ENCODE measurements around the gene FMNL1. TPM values are rescaled to one million over a fixed set of nuclear protein-coding genes. Genes with fewer than 3 reads are reported as not detected.

The FMNL1 gene
- total RNA-seq: 7.9 and 11.8 TPM in 2 replicates

GRCh38 chr17:45221081-45222013, at the start of gene FMNL1:
TSS of gene FMNL1 (plus strand) at chr17:45221885. CDS start at chr17:45222125, 240 bp downstream.

GRCh38 chr17:45261577-45262515, 40.2 kb downstream of the FMNL1 start, which contains the start of gene SPATA32:
TSS of gene SPATA32 (minus strand) at chr17:45262094. CDS start at chr17:45262016, 78 bp downstream.

Other genes with a start within 250 kb of the FMNL1 start
- 23.9 and 30.6 TPM in 2 replicates for gene DCAKD, start 170.3 kb upstream of the FMNL1 start, total RNA-seq
- gene NMT1, start 160.6 kb upstream of the FMNL1 start, total RNA-seq: 64.7 and 94.2 TPM in 2 replicates
- gene PLCD3, start 89.4 kb upstream of the FMNL1 start, total RNA-seq: 21.3 and 21.7 TPM in 2 replicates
- gene ACBD4, start 86.2 kb upstream of the FMNL1 start, total RNA-seq: 8.1 and 9.3 TPM in 2 replicates
- gene HEXIM1, start 73.4 kb upstream of the FMNL1 start, total RNA-seq: 6.0 and 14.9 TPM in 2 replicates
- 7.3 and 10.7 TPM in 2 replicates for gene HEXIM2, start 60.0 kb upstream of the FMNL1 start, total RNA-seq
- gene SPATA32, start 40.2 kb downstream of the FMNL1 start, total RNA-seq: 0.09 and 0.14 TPM in 2 replicates
- gene MAP3K14, start 95.1 kb downstream of the FMNL1 start, total RNA-seq: 1.7 and 2.2 TPM in 2 replicates
- gene ARHGAP27, start 211.0 kb downstream of the FMNL1 start, total RNA-seq: 0.71 and 2.2 TPM in 2 replicates